Muscle of back (tissue), 11 donors: ENCODE results near the gene CEP135. TPM values are rescaled to one million over a fixed set of nuclear protein-coding genes. Genes with fewer than 3 reads are reported as not detected.
"Not testable (repeated sequence)": the region's sequence is repeated elsewhere in the genome, so short reads cannot be mapped to it uniquely, and the experiment has no call there.

Experiments used
- DNase-seq, 3 donors: peaks; one replicate each; pipeline versions ENCODE4 v3.0.0 to v3.0.0-alpha.2; 2013
- polyA plus RNA-seq, 10 donors: library from polyadenylated mRNA; unstranded; fragments of 120-200 nt; gene quantifications; one replicate each; pipeline ENCODE4 v1.2.1, GENCODE V29; 2013; ENCODE audit not compliant: insufficient read length in 10 of 10

The CEP135 gene
- polyA plus RNA-seq, 10 donors, result 4.0 to 8.9 (median 6.5) TPM

- no peak for DNase-seq
These were observed 119.1 kb downstream of the CEP135 start for GRCh38 chr4:56067826-56068225.

DNA sequence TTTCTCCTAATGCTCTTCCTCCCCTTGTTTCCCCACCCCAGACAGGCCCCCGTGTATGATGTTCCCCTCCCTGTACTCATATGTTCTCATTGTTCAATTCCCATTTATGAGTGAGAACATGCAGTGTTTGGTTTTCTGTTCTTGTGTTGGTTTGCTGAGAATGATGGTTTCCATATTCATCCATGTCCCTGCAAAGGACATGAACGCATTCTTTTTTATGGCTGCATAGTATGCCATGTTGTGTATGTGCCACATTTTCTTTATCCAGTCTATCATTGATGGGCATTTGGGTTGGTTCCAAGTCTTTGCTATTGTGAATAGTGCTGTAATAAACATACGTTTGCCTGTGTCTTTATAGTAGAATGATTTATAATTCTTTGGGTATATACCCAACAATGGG lies 124.0 kb downstream of the CEP135 start:
- DNase-seq, result not testable (repeated sequence)

- DNase-seq, result no peak
These were observed 128.9 kb downstream of the CEP135 start for GRCh38 chr4:56077676-56078075.

DNA sequence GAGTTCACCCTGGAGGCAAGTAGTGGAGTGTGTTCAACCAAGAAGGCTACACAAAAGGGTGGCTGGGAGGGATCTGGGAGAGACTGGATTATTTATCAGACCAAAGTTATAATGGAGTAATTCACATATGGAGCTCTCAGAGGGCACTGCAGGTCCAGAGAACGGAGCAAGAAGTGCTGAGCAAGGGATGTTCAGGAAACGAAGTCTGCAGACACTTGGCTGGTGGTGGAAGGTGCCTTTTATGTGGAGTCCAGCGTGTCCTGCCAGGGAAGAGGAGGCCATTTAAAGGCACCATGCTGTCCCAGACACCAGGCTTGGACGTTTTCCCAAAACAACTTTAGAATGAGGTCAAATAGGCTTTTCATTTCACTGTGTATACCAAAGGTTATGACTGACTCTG lies 130.1 kb downstream of the CEP135 start:
- no peak for DNase-seq

- DNase-seq, result no peak
These were observed 131.6 kb downstream of the CEP135 start for GRCh38 chr4:56080384-56080783.

GRCh38 chr4:56082829-56083228 lies 134.1 kb downstream of the CEP135 start:
- no peak for DNase-seq

Other genes with a start within 250 kb of the CEP135 start
- not detected for gene EXOC1L, start 129.2 kb upstream of the CEP135 start, polyA plus RNA-seq
- gene EXOC1, start 95.3 kb upstream of the CEP135 start, polyA plus RNA-seq, result 10 to 100 TPM; 18.9 to 33.5 (median 26.9) TPM